ENCODE data around the gene SEPTIN5. TPM values are rescaled to one million over a fixed set of nuclear protein-coding genes. Genes with fewer than 3 reads are reported as not detected.

SEPTIN5 gene
- total RNA-seq, 1 donor from 2014 or later, result 5.0 TPM

GRCh38 chr22:19734837-19735382 is 20.6 kb downstream of the SEPTIN5 start:
- no peaks in the 10 kb centered on the region for H4K20me1 ChIP-seq (ENCODE audit: low read depth)
- Mint-ChIP-seq H3K36me3 (no peaks in the 10 kb centered on the region), H3K27me3 (ENCODE audit: insufficient read depth, low read depth) (peaks cover 9% of the 10 kb centered on the region), H3K27ac (peak overlapping the region; percentile 63), H3K4me3 (no peak overlapping the region), H3K4me1 (no peaks in the 10 kb centered on the region), H3K9me3 (no peaks in the 10 kb centered on the region)
- TF ChIP-seq EZH2 (IDR thresholded peaks at IDR 0.05) (no peak), CTCF (IDR thresholded peaks at IDR 0.05) (no peak), EZH2phosphoT487 (IDR thresholded peaks at IDR 0.05) (no peak)
- H3F3A ChIP-seq (ENCODE audit: low read depth), result no peaks in the 10 kb centered on the region
- peaks cover 15% of the 10 kb centered on the region for H3K27me3 ChIP-seq
- no peak for DNase-seq (ENCODE audit: low spot score)
- no peaks in the 10 kb centered on the region for H3K36me3 ChIP-seq
- no peak overlapping the region for H3K4me3 ChIP-seq
- H3K9me3 ChIP-seq (ENCODE audit: low read depth), result no peaks in the 10 kb centered on the region
- H3K9ac ChIP-seq, result no peak overlapping the region
- no peak overlapping the region for H2AFZ ChIP-seq (replicated peaks)
- no peaks in the 10 kb centered on the region for H3K79me2 ChIP-seq (ENCODE audit: low read depth)
- no peak overlapping the region for H3K4me2 ChIP-seq
- no peak overlapping the region for H3K27ac ChIP-seq
- H3K4me1 ChIP-seq, result peaks cover 12% of the 10 kb centered on the region

- H3K27ac ChIP-seq, result no peak overlapping the region
- peak overlapping the region; percentile 27 for H3K4me3 Mint-ChIP-seq
- peaks cover 12% of the 10 kb centered on the region for H3K4me1 ChIP-seq
Observed at GRCh38 chr22:19735665-19736510, 21.6 kb downstream of the SEPTIN5 start.

GRCh38 chr22:19737846-19738663 is 23.8 kb downstream of the SEPTIN5 start:
- H3K9me3 ChIP-seq (ENCODE audit: low read depth), result no peaks in the 10 kb centered on the region
- H3K27ac ChIP-seq, result no peak overlapping the region
- H3K4me3 ChIP-seq, result no peak overlapping the region
- H4K20me1 ChIP-seq (ENCODE audit: low read depth), result no peaks in the 10 kb centered on the region
- Mint-ChIP-seq H3K9me3 (no peaks in the 10 kb centered on the region), H3K4me3 (no peak overlapping the region), H3K27ac (no peak overlapping the region), H3K27me3 (ENCODE audit: insufficient read depth, low read depth) (peaks cover 2% of the 10 kb centered on the region), H3K36me3 (no peaks in the 10 kb centered on the region), H3K4me1 (no peaks in the 10 kb centered on the region)
- no peak overlapping the region for H2AFZ ChIP-seq (replicated peaks)
- H3K79me2 ChIP-seq (ENCODE audit: low read depth), result no peaks in the 10 kb centered on the region
- H3K4me2 ChIP-seq, result peak overlapping the region; percentile 8
- no peak for TF ChIP-seq EZH2 (IDR thresholded peaks at IDR 0.05)
- no peak for TF ChIP-seq CTCF (IDR thresholded peaks at IDR 0.05)
- no peak for TF ChIP-seq EZH2phosphoT487 (IDR thresholded peaks at IDR 0.05)
- H3F3A ChIP-seq (ENCODE audit: low read depth), result no peaks in the 10 kb centered on the region
- H3K27me3 ChIP-seq, result no peaks in the 10 kb centered on the region
- H3K4me1 ChIP-seq, result peaks cover 12% of the 10 kb centered on the region
- no peak overlapping the region for H3K9ac ChIP-seq
- peak; percentile 38 for DNase-seq (ENCODE audit: low spot score)
- no peaks in the 10 kb centered on the region for H3K36me3 ChIP-seq

More at GRCh38 chr22:19735665-19736510, 21.6 kb downstream of the SEPTIN5 start:
- no peaks in the 10 kb centered on the region for H3K79me2 ChIP-seq (ENCODE audit: low read depth)
- TF ChIP-seq CTCF (IDR thresholded peaks at IDR 0.05), result no peak
- TF ChIP-seq EZH2 (IDR thresholded peaks at IDR 0.05), result no peak
- TF ChIP-seq EZH2phosphoT487 (IDR thresholded peaks at IDR 0.05), result no peak
- no peaks in the 10 kb centered on the region for H3K36me3 ChIP-seq
- Mint-ChIP-seq H3K27ac (no peak overlapping the region), H3K27me3 (ENCODE audit: insufficient read depth, low read depth) (peaks cover 3% of the 10 kb centered on the region), H3K4me1 (no peaks in the 10 kb centered on the region), H3K9me3 (no peaks in the 10 kb centered on the region), H3K36me3 (no peaks in the 10 kb centered on the region)
- H2AFZ ChIP-seq (replicated peaks), result no peak overlapping the region
- H3K27me3 ChIP-seq, result peaks cover 8% of the 10 kb centered on the region
- H3K4me2 ChIP-seq, result no peak overlapping the region
- H3K9ac ChIP-seq, result no peak overlapping the region
- DNase-seq (ENCODE audit: low spot score), result no peak
- H3F3A ChIP-seq (ENCODE audit: low read depth), result no peaks in the 10 kb centered on the region
- no peaks in the 10 kb centered on the region for H4K20me1 ChIP-seq (ENCODE audit: low read depth)
- H3K4me3 ChIP-seq, result no peak overlapping the region
- H3K9me3 ChIP-seq (ENCODE audit: low read depth), result no peaks in the 10 kb centered on the region
